NCI-H2227 treated with DMSO at 0.1 percent for 48 hours (cell line): ENCODE results near the gene SPEF2.
"Not testable (repeated sequence)": the region's sequence is repeated elsewhere in the genome, so short reads cannot be mapped to it uniquely, and the experiment has no call there.

Experiments used
- DNase-seq: peaks from one replicate; lab custom pipeline; 2025; lab: John Stamatoyannopoulos, UW

Gene SPEF2

GRCh38 chr5:35659556-35659955 is 41.9 kb downstream of the SPEF2 start:
- DNase-seq = no peak

- no peak for DNase-seq
These were observed 42.8 kb downstream of the SPEF2 start for GRCh38 chr5:35660451-35660850.

GRCh38 chr5:35664584-35664983 is 46.9 kb downstream of the SPEF2 start:
- no peak for DNase-seq

- DNase-seq = no peak
These were observed 47.4 kb downstream of the SPEF2 start for GRCh38 chr5:35665096-35665495.

GRCh38 chr5:35668319-35668718 is 50.7 kb downstream of the SPEF2 start:
- DNase-seq = no peak

- DNase-seq = no peak
These were observed 51.1 kb downstream of the SPEF2 start for GRCh38 chr5:35668794-35669193.

GRCh38 chr5:35671541-35672295 is 54.1 kb downstream of the SPEF2 start:
- no peak for DNase-seq

GRCh38 chr5:35672296-35672655 is 54.6 kb downstream of the SPEF2 start:
- not testable (repeated sequence) for DNase-seq

- DNase-seq = no peak
These were observed 55.3 kb downstream of the SPEF2 start for GRCh38 chr5:35672995-35673394.

- DNase-seq = no peak
These were observed 56.4 kb downstream of the SPEF2 start for GRCh38 chr5:35674049-35674448.

GRCh38 chr5:35675392-35675791 is 57.7 kb downstream of the SPEF2 start:
- no peak for DNase-seq

- no peak for DNase-seq
These were observed 60.2 kb downstream of the SPEF2 start for GRCh38 chr5:35677878-35678277.

GRCh38 chr5:35678661-35679060 is 61.0 kb downstream of the SPEF2 start:
- DNase-seq = no peak

- no peak for DNase-seq
These were observed 61.7 kb downstream of the SPEF2 start for GRCh38 chr5:35679357-35679756.

- DNase-seq = no peak
These were observed 64.2 kb downstream of the SPEF2 start for GRCh38 chr5:35681911-35682310.

GRCh38 chr5:35683466-35683865 is 65.8 kb downstream of the SPEF2 start:
- no peak for DNase-seq

- DNase-seq = no peak
These were observed 67.5 kb downstream of the SPEF2 start for GRCh38 chr5:35685161-35685560.

- DNase-seq = no peak
These were observed 70.3 kb downstream of the SPEF2 start for GRCh38 chr5:35687961-35688360.

GRCh38 chr5:35694481-35694880 is 76.8 kb downstream of the SPEF2 start:
- no peak for DNase-seq

- DNase-seq = no peak
These were observed 80.6 kb downstream of the SPEF2 start for GRCh38 chr5:35698047-35698808.

GRCh38 chr5:35707659-35708058 is 90.0 kb downstream of the SPEF2 start:
- no peak for DNase-seq

GRCh38 chr5:35709688-35710087 is 92.0 kb downstream of the SPEF2 start:
- no peak for DNase-seq

GRCh38 chr5:35717718-35718117 is 100.1 kb downstream of the SPEF2 start:
- no peak for DNase-seq

GRCh38 chr5:35735718-35736117 is 118.1 kb downstream of the SPEF2 start:
- DNase-seq = no peak
